CD4-positive, CD25-positive, alpha-beta regulatory T cell (primary cell): Measurements from ENCODE around the gene TMEM37. TPM values are rescaled to one million over a fixed set of nuclear protein-coding genes. Genes with fewer than 3 reads are reported as not detected.

Experiments
- ATAC-seq, 2 donors: fragments of 150-1000 bp; cut with Tn5 transposase; one replicate each; pipeline ENCODE4 v1.10.0; 2021; ENCODE audit warnings: low read depth in 2 of 2, moderate number of reproducible peaks in 2 of 2, moderate library complexity in 1 of 2
- DNase-seq, 3 donors: peaks; one replicate each; pipeline versions ENCODE4 v3.0.0 to v3.0.0-alpha.2; 2012 to 2022; ENCODE audit warnings: mixed read lengths in 1 of 3
- H3K27ac ChIP-seq: one replicate; pipeline ENCODE4 v1.7.0; 2013; ENCODE audit warnings: mild to moderate bottlenecking, low read length; ENCODE audit not compliant: insufficient read depth, poor library complexity, severe bottlenecking
- H3K27me3 ChIP-seq: one replicate; pipeline ENCODE4 v1.7.0; 2013; ENCODE audit warnings: low read length; ENCODE audit not compliant: control insufficient read depth, insufficient read depth
- H3K36me3 ChIP-seq: one replicate; pipeline ENCODE4 v1.7.0; 2013; ENCODE audit warnings: mild to moderate bottlenecking, low read length, moderate library complexity; ENCODE audit not compliant: control insufficient read depth, insufficient read depth
- H3K4me1 ChIP-seq: 2 replicates; pipeline ENCODE4 v1.7.0; 2013; ENCODE audit warnings: mild to moderate bottlenecking, low read length; ENCODE audit not compliant: insufficient read depth, control insufficient read depth, poor library complexity, severe bottlenecking
- H3K4me3 ChIP-seq: one replicate; pipeline ENCODE4 v1.7.0; 2013; ENCODE audit warnings: low read depth, mild to moderate bottlenecking, low read length, moderate library complexity
- H3K9me3 ChIP-seq, 2 experiments: 1 replicate in 1 of 2; 2 replicates in 1 of 2; pipeline ENCODE4 v1.7.0; 2013; ENCODE audit warnings: low read length in 2 of 2, mild to moderate bottlenecking in 1 of 2, moderate library complexity in 1 of 2; ENCODE audit not compliant: control insufficient read depth in 2 of 2
- H3K27ac Mint-ChIP-seq, 3 donors: one replicate each; pipeline ENCODE4 v1.8.0; 2020 to 2022; ENCODE audit warnings: mild to moderate bottlenecking in 3 of 3, mixed read lengths in 3 of 3, moderate library complexity in 2 of 3
- H3K27me3 Mint-ChIP-seq: one replicate; pipeline ENCODE4 v1.8.0; 2022; ENCODE audit warnings: mild to moderate bottlenecking, mixed read lengths
- H3K36me3 Mint-ChIP-seq: one replicate; pipeline ENCODE4 v1.8.0; 2020; ENCODE audit warnings: mixed read lengths
- H3K4me1 Mint-ChIP-seq, 4 donors: one replicate each; pipeline ENCODE4 v1.8.0; 2020 to 2022; ENCODE audit warnings: mixed read lengths in 4 of 4, mild to moderate bottlenecking in 1 of 4
- H3K4me3 Mint-ChIP-seq, 4 donors: one replicate each; pipeline ENCODE4 v1.8.0; 2020 to 2022; ENCODE audit warnings: mild to moderate bottlenecking in 4 of 4, mixed read lengths in 4 of 4, moderate library complexity in 3 of 4
- H3K9me3 Mint-ChIP-seq, 7 donors: one replicate each; pipeline ENCODE4 v1.8.0; 2020 to 2022; ENCODE audit warnings: mixed read lengths in 7 of 7, mild to moderate bottlenecking in 3 of 7, moderate library complexity in 2 of 7
- polyA plus RNA-seq, 4 donors: library from polyadenylated mRNA; unstranded; fragments of 300-500 nt; fragmentation: Illumina TruSeq; gene quantifications; one replicate each; pipeline ENCODE4 v1.2.3, GENCODE V29; 2021
- total RNA-seq: library from RNA; stranded (reverse); gene quantifications from one replicate; pipeline ENCODE4 v1.2.3, GENCODE V29; 2022

The TMEM37 gene
- total and polyA plus RNA-seq, 5 donors from 2014 or later = 0.19 TPM; not detected in 4

GRCh38 chr2:119431976-119432850 lies 559 bp downstream of the TMEM37 start:
- no peak overlapping the region for H3K27ac ChIP-seq
- peaks cover 67% of the 10 kb centered on the region for H3K27me3 Mint-ChIP-seq
- H3K27ac Mint-ChIP-seq = no peak overlapping the region
- peaks cover 2% of the 10 kb centered on the region for H3K27me3 ChIP-seq
- ATAC-seq = no peak
- H3K4me3 Mint-ChIP-seq = peak overlapping the region in 2 of 4 donors; percentile 56 to 61
- H3K36me3 ChIP-seq = no peaks in the 10 kb centered on the region
- H3K36me3 Mint-ChIP-seq = no peaks in the 10 kb centered on the region
- no peaks in the 10 kb centered on the region for H3K9me3 ChIP-seq
- H3K4me1 Mint-ChIP-seq = peaks cover 0 to 9% (median 2%) of the 10 kb centered on the region in 4 donors
- no peak for DNase-seq
- H3K4me3 ChIP-seq = no peak overlapping the region
- H3K9me3 Mint-ChIP-seq = peaks cover 0 to 3% (median 0%) of the 10 kb centered on the region in 7 donors
- H3K4me1 ChIP-seq = peaks cover 3% of the 10 kb centered on the region

GRCh38 chr2:119432851-119433522 lies 1.3 kb downstream of the TMEM37 start:
- H3K36me3 ChIP-seq = no peaks in the 10 kb centered on the region
- ATAC-seq = no peak

GRCh38 chr2:119433636-119434327 lies 2.1 kb downstream of the TMEM37 start:
- Histone ChIP-seq H3K36me3 (no peaks in the 10 kb centered on the region), H3K4me3 (no peak overlapping the region), H3K4me1 (peaks cover 3% of the 10 kb centered on the region), H3K27ac (no peak overlapping the region), H3K27me3 (peaks cover 2% of the 10 kb centered on the region), H3K9me3 (no peaks in the 10 kb centered on the region)
- H3K27me3 Mint-ChIP-seq = peaks cover 57% of the 10 kb centered on the region
- H3K27ac Mint-ChIP-seq = no peak overlapping the region
- peak overlapping the region in 1 of 4 donors; percentile 48 for H3K4me3 Mint-ChIP-seq
- ATAC-seq = no peak
- H3K36me3 Mint-ChIP-seq = no peaks in the 10 kb centered on the region
- peaks cover 0 to 9% (median 2%) of the 10 kb centered on the region in 4 donors for H3K4me1 Mint-ChIP-seq
- DNase-seq = no peak
- peaks cover 0 to 3% (median 0%) of the 10 kb centered on the region in 7 donors for H3K9me3 Mint-ChIP-seq

More at GRCh38 chr2:119432851-119433522, 1.3 kb downstream of the TMEM37 start:
- no peak overlapping the region for H3K27ac Mint-ChIP-seq
- H3K27me3 Mint-ChIP-seq = peaks cover 60% of the 10 kb centered on the region
- H3K36me3 Mint-ChIP-seq = no peaks in the 10 kb centered on the region
- Histone ChIP-seq H3K9me3 (no peaks in the 10 kb centered on the region), H3K4me3 (no peak overlapping the region), H3K27ac (no peak overlapping the region), H3K4me1 (peaks cover 3% of the 10 kb centered on the region), H3K27me3 (peaks cover 2% of the 10 kb centered on the region)
- H3K9me3 Mint-ChIP-seq = peaks cover 0 to 3% (median 0%) of the 10 kb centered on the region in 7 donors
- no peak for DNase-seq
- peaks cover 0 to 9% (median 2%) of the 10 kb centered on the region in 4 donors for H3K4me1 Mint-ChIP-seq
- H3K4me3 Mint-ChIP-seq = peak overlapping the region in 1 of 4 donors; percentile 48

DNA sequence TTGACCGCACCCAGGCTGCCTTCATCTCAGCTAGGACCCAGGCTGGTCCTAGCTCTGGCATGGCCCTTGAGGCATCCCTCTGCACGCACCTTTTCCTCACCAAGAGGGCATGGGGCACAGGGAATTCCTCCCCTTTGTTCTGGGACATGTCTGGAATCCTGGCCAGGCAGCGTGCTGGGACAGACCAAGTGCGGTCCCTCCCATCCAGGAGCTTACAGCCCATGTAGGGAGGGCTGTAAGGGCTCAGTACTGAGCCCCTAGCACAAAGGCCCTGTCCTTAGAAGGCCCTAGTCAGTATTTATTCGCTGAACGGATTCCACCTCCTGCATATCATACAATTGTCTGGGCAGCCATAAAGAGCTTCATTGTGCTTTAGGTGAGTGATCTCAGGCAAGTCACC lies 3.0 kb downstream of the TMEM37 start:
- Mint-ChIP-seq H3K4me3 (no peak overlapping the region), H3K27ac (no peak overlapping the region), H3K4me1 (peaks cover 0 to 9% (median 2%) of the 10 kb centered on the region in 4 donors), H3K9me3 (peaks cover 0 to 3% (median 0%) of the 10 kb centered on the region in 7 donors), H3K27me3 (peaks cover 51% of the 10 kb centered on the region), H3K36me3 (no peaks in the 10 kb centered on the region)
- Histone ChIP-seq H3K36me3 (no peaks in the 10 kb centered on the region), H3K4me3 (no peak overlapping the region), H3K27ac (no peak overlapping the region), H3K9me3 (no peaks in the 10 kb centered on the region), H3K27me3 (peaks cover 2% of the 10 kb centered on the region), H3K4me1 (peaks cover 3% of the 10 kb centered on the region)
- DNase-seq (no peak), ATAC-seq (no peak)

- Mint-ChIP-seq H3K4me3 (no peak overlapping the region), H3K27me3 (peaks cover 44% of the 10 kb centered on the region), H3K27ac (no peak overlapping the region), H3K9me3 (peaks cover 0 to 3% (median 0%) of the 10 kb centered on the region in 7 donors), H3K4me1 (peaks cover 0 to 9% (median 2%) of the 10 kb centered on the region in 4 donors), H3K36me3 (no peaks in the 10 kb centered on the region)
- Histone ChIP-seq H3K9me3 (no peaks in the 10 kb centered on the region), H3K36me3 (no peaks in the 10 kb centered on the region), H3K4me1 (peaks cover 3% of the 10 kb centered on the region), H3K4me3 (no peak overlapping the region), H3K27me3 (peaks cover 2% of the 10 kb centered on the region), H3K27ac (no peak overlapping the region)
- DNase-seq = no peak
- no peak for ATAC-seq
Measured at GRCh38 chr2:119435081-119435952, 3.7 kb downstream of the TMEM37 start.

DNA sequence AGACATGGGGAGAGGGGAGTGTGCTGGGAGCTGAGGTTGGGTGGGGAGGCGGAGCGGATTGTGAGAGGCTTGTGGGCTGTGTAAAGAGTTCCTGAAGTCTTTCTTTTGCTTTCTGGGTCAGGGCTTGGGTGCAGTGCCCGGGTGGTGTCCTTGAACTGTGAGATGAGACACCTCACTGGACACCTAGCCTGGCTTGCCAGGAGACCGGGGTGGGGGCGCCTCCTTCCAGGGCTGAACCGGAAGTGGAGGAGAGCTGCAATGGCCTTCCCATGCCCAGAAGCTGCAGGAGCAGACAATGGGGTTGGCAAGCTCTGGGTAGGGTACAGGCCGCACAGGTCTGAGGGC lies 4.3 kb downstream of the TMEM37 start:
- H3K9me3 ChIP-seq = no peaks in the 10 kb centered on the region
- peaks cover 3% of the 10 kb centered on the region for H3K4me1 ChIP-seq
- H3K36me3 Mint-ChIP-seq = no peaks in the 10 kb centered on the region
- peaks cover 2% of the 10 kb centered on the region for H3K27me3 ChIP-seq
- ATAC-seq (no peak), DNase-seq (no peak)
- H3K27ac ChIP-seq = no peak overlapping the region
- H3K27ac Mint-ChIP-seq = no peak overlapping the region
- H3K4me1 Mint-ChIP-seq = peaks cover 0 to 9% (median 2%) of the 10 kb centered on the region in 4 donors
- peaks cover 0 to 3% (median 0%) of the 10 kb centered on the region in 7 donors for H3K9me3 Mint-ChIP-seq
- H3K4me3 Mint-ChIP-seq = no peak overlapping the region
- H3K36me3 ChIP-seq = no peaks in the 10 kb centered on the region
- no peak overlapping the region for H3K4me3 ChIP-seq
- peaks cover 38% of the 10 kb centered on the region for H3K27me3 Mint-ChIP-seq
